ENCODE data around the gene AXDND1.

DNA sequence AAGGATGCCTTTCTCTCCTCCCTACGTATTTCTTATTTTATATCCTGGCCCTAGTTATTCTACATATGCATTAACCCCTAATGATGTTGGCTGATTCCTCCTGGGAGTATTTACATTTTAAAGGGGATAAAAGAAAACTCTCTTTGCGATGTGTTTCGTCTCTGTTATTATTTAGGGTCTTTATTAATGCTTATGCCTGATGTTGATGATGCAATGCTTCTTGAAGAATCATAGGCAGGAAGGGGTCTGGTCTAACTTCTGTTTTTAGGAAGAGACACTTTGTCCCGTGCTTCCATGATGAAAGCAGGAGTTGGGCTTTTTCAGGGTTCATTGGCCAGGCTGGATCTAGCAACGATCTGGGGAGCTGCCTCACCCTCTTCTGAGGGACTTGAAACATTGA is 210.7 kb downstream of the AXDND1 start:
- TF ChIP-seq, protein P1, sequence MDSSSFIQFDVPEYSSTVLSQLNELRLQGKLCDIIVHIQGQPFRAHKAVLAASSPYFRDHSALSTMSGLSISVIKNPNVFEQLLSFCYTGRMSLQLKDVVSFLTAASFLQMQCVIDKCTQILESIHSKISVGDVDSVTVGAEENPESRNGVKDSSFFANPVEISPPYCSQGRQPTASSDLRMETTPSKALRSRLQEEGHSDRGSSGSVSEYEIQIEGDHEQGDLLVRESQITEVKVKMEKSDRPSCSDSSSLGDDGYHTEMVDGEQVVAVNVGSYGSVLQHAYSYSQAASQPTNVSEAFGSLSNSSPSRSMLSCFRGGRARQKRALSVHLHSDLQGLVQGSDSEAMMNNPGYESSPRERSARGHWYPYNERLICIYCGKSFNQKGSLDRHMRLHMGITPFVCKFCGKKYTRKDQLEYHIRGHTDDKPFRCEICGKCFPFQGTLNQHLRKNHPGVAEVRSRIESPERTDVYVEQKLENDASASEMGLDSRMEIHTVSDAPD (CRISPR knock-in tag; IDR thresholded peaks at IDR 0.05), result no peak
- TF ChIP-seq BCOR (IDR thresholded peaks at IDR 0.05), result no peak
- TF ChIP-seq NBN (IDR thresholded peaks at IDR 0.05; ENCODE audit: low read depth), result no peak
- no peak for TF ChIP-seq POLR2A (conservative IDR thresholded peaks at IDR 0.05)
- TF ChIP-seq ZNF57 (CRISPR knock-in tag; IDR thresholded peaks at IDR 0.05), result no peak
- TF ChIP-seq ELF1 (tag; IDR thresholded peaks at IDR 0.05), result no peak
- TF ChIP-seq, protein P2, sequence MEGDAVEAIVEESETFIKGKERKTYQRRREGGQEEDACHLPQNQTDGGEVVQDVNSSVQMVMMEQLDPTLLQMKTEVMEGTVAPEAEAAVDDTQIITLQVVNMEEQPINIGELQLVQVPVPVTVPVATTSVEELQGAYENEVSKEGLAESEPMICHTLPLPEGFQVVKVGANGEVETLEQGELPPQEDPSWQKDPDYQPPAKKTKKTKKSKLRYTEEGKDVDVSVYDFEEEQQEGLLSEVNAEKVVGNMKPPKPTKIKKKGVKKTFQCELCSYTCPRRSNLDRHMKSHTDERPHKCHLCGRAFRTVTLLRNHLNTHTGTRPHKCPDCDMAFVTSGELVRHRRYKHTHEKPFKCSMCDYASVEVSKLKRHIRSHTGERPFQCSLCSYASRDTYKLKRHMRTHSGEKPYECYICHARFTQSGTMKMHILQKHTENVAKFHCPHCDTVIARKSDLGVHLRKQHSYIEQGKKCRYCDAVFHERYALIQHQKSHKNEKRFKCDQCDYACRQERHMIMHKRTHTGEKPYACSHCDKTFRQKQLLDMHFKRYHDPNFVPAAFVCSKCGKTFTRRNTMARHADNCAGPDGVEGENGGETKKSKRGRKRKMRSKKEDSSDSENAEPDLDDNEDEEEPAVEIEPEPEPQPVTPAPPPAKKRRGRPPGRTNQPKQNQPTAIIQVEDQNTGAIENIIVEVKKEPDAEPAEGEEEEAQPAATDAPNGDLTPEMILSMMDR (IDR thresholded peaks at IDR 0.05 in 2 of 3, conservative IDR thresholded peaks at IDR 0.05 in 1 of 3; ENCODE audit: insufficient read depth in 2 of 3, low read depth in 1 of 3, low read length in 3 of 3), result no peak
- TF ChIP-seq, protein P3, sequence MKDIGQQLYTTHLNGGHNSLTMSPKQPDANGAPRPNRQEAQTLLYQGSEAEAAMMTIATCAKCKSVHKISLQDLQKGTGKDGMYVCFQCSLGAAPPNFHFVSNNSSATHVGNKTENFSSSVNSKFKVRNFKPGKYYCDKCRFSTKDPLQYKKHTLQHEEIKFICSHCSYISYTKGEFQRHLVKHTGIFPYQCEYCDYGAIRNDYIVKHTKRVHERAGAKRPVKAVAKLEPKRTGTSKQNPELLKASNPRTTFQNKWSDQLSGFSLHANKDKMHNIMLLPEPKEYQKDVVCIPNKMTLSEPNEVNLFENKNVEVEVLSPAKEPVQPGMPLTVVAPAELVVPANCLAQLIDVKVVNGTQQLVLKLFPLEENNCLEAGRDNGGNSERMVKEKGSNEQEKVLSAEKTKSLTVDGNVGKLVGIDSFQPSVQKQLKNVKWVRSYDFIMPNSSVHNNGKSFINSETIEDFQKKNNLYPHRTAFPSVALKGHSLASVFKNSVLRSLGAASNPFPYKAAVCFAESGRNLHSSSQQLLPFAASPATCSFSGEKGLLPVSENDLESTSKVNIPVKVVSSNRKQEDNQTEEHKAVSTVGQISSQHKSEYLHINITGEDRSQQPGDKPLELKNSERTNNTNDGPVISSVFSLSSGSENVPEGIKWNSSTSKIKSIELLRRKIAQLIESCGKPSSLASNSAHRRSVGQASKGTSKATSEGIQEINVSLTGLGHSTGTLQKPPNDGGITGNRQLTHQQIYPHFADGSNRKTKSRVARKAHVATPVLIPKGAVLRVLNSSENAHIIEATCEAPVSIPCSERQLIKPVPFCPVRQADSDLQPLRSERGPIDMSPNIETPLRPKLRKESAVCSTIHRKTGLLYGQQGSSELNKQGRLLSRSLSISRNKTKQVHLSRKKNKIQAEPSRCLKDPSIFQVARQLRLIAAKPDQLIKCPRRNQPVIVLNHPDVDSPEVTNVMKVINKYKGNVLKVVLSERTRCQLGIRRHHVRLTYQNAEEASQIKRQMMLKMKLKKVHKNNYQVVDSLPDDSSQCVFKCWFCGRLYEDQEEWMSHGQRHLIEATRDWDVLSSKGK (CRISPR knock-in tag; IDR thresholded peaks at IDR 0.05), result no peak

Measured in K562 (cell line).